Measurements from ENCODE around the gene MYRFL. TPM values are rescaled to one million over a fixed set of nuclear protein-coding genes. Genes with fewer than 3 reads are reported as not detected.

The MYRFL gene
- total RNA-seq, 4 donors from 2014 or later = 0.17 to 1.8 (median 0.44) TPM; not detected in 1

DNA sequence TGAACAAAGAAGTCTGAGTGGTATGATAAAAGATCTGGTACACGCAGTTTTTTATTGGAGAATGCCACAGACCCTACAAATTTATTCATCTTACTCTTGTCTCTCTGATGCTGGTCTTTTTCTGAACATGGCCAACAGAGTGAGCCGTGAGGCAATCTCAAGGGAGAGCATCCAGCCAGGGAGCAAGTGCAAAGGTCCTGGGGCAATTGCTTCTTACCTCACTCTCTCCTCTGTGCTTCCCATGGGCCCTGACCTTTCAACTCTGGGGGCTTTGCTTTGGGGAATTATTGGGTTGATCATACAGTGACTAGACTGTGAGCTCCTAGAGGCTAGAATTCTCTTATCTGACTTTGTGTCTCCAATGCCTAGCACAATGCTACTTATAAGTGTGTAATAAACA lies 171.7 kb downstream of the MYRFL start:
- TF ChIP-seq, protein P1, sequence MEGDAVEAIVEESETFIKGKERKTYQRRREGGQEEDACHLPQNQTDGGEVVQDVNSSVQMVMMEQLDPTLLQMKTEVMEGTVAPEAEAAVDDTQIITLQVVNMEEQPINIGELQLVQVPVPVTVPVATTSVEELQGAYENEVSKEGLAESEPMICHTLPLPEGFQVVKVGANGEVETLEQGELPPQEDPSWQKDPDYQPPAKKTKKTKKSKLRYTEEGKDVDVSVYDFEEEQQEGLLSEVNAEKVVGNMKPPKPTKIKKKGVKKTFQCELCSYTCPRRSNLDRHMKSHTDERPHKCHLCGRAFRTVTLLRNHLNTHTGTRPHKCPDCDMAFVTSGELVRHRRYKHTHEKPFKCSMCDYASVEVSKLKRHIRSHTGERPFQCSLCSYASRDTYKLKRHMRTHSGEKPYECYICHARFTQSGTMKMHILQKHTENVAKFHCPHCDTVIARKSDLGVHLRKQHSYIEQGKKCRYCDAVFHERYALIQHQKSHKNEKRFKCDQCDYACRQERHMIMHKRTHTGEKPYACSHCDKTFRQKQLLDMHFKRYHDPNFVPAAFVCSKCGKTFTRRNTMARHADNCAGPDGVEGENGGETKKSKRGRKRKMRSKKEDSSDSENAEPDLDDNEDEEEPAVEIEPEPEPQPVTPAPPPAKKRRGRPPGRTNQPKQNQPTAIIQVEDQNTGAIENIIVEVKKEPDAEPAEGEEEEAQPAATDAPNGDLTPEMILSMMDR (IDR thresholded peaks at IDR 0.05; ENCODE audit: low read depth) = no peak

DNA sequence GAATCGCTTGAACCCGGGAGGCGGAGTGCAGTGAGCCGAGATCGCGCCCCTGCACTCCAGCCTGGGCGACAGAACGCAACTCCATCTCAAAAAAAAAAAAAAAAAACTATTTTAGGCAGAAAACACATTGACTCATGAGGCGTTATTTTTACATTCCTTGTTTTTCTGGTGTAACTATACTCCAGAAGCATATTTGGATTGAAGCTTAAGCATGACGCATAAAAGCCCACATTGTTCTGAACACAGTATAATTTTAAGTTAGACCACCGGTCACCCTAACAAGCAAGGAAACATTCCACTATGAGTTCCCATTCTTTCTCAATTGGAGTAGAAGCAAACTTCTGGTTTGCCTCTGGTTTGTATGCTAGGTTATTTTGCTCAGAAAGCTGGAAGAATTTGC lies 173.0 kb downstream of the MYRFL start:
- TF ChIP-seq, protein P1 (IDR thresholded peaks at IDR 0.05; ENCODE audit: low read depth) = no peak

DNA sequence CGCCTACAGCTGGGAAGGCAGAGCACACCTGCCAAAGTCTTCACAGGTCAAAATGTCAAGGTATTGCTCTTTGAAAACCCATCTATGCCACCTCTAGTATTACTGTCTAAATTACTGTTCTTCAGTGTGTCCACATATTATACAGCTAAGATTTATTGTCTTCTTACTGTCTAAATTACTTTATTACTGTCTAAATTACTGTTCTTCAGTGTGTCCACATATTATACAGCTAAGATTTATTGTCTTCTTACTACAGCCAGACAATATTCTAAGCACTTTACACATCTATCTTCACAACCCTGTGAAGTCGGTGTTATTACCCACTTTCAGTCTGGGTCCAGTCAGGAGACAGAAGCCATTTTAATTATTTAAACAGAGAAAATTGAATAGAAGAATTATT lies 173.9 kb downstream of the MYRFL start:
- TF ChIP-seq, protein P1 (IDR thresholded peaks at IDR 0.05; ENCODE audit: low read depth) = no peak

DNA sequence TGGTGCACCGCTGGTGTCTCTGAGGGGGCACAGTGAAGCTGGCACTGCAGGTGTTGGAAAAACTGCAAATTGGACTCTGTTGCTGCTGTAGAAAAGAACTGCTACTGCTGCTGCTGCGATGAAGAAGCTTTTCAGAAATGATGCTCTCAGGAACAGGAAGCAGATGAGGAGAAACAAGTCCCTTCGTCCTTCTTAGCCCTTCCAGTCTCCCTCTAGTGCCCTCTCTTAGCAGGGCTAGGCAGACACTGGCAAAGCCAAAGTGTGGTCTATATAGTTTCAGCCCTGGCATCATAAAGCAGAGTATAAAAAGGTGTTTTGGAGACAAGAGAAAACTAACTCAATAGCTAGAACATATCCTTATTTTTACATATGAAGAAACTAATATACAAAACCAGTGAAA lies 174.5 kb downstream of the MYRFL start:
- TF ChIP-seq, protein P1 (IDR thresholded peaks at IDR 0.05; ENCODE audit: low read depth) = no peak

DNA sequence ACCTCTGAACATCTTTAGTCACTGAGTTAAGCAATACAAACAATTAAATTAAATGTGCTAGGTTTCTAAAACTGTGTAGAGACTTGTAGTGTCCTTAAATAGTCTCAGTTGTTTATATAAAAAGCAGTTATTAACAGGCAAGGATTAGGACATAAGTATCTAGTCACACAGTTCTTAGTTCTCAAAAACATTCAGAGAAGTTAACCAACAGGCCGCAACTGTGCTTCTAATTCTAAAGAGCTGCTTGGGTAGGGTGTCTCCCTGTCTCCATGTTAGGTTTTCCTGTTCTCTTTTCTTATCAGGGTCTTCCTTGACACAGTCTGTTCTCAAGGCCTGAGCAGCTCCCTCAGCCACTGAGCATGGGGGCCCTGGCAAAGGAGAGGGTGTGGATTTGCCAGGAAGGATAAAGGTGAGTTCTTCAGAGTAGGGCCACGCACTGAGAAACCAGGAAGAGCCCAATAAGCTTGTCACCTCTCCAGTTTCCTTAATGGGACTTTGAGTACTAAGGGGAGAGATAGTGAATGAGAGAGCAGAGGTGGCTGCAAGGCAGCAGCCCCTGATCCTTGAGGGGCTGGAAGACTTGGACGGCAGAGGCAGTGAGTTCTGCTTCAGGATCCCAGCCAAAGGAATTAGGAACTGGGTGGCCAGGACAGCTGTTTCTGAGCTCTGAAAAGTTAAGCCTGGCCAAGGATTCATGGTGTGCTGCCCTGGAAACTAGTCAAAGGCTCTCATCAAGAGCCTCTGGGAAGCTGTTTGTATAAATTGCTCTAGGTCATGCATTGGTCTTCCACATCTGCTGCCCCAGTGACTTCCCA lies 177.3 kb downstream of the MYRFL start:
- TF ChIP-seq, protein P1 (IDR thresholded peaks at IDR 0.05; ENCODE audit: low read depth) = no peak

DNA sequence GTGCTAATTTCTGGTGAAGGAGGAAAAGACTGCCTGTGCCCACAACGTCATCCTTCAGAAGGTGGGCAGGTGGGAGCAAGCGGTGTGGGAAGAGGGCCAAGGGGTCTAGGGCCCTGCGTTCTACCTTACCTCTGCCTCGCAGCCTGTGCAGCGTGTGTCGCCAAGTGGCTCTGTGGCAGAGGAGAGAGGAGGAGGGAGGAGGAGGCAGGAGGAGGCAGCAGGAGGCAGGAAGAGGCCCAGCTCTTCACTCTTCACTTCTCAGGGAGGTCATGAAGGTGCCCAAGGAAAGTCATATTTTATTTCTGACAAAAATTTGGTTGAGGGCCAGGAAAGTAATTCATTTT lies 177.9 kb downstream of the MYRFL start:
- TF ChIP-seq, protein P1 (IDR thresholded peaks at IDR 0.05; ENCODE audit: low read depth) = no peak

DNA sequence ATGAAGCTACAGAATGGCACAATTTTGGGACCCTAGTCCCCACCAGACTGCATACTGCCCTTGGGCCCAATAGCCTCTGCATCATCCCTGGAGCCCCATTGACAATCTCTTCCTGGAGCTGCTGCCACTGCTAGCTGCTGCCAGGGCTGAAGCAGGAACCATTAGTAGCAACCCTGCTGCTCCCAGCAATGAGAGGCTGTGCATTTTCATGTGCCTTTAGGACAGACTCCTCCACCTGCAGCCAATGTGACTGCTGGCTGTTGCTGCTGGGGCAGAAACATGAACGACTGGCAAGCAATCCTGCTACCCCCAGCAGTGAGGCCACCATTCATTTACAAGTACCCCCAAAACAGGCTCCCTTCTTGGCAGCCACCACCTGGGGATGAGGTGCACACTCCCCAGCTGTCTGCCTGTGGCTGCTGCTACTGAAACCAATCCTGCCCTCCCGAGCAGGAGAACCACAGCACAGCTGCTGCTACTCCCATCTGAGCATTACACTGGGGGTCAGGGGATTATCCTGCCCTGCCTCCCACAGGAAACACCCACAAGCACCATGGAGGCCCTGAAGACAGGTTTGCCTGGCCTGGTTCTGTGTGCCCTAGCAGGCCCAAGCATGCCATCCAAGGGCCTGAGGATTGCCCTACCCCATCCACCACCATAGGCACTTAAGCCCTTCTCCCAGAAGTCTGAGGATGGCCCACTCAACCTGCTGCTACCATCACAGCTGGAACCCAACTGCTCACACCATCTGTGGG lies 181.0 kb downstream of the MYRFL start:
- TF ChIP-seq, protein P1 (IDR thresholded peaks at IDR 0.05; ENCODE audit: low read depth) = no peak

Measured in subcutaneous adipose tissue (tissue), 4 donors.